Panc1 (cell line): Measurements from ENCODE around the gene LIPI. TPM values are rescaled to one million over a fixed set of nuclear protein-coding genes. Genes with fewer than 3 reads are reported as not detected.

ENCODE experiments used
- ATAC-seq: fragments of 200-7000 bp; cut with Tn5 transposase; 2 replicates; pipeline ENCODE4 v1.9.1; 2020; ENCODE audit warnings: mild to moderate bottlenecking, moderate library complexity
- BruUV-seq: library from RNA; stranded (reverse); fragments of 400-500 nt; replicated peaks from 2 replicates; lab custom pipeline; 2021; lab: Mats Ljungman, UMichigan
- CTCF ChIA-PET: fragments of 300-600 bp; sonication (Branson Sonifier 250); formaldehyde crosslinking; loops from one replicate; lab custom pipeline; 2022; ENCODE audit warnings: antibody characterized with exemption; lab: Charles Lee
- POLR2A ChIA-PET: fragments of 300-600 bp; sonication (Branson Sonifier 250); formaldehyde crosslinking; loops from one replicate; lab custom pipeline; 2022; ENCODE audit warnings: antibody characterized with exemption; lab: Charles Lee
- DNase-seq: peaks from one replicate; pipeline ENCODE4 v3.0.0-alpha.2; 2010; ENCODE audit warnings: low read depth, low spot score
- H3K27ac ChIP-seq: 2 replicates; pipeline ENCODE4 v1.5.1; 2011; ENCODE audit warnings: mild to moderate bottlenecking, low read length, inconsistent platforms
- H3K27me3 ChIP-seq: fragments of 200-500 bp; sonication (Bioruptor generic); 2 replicates; pipeline ENCODE4 v1.6.0; 2014; ENCODE audit warnings: low read length, inconsistent platforms; ENCODE audit not compliant: control insufficient read depth, insufficient read depth
- H3K36me3 ChIP-seq: fragments of 200-500 bp; sonication (Bioruptor generic); 2 replicates; pipeline ENCODE4 v1.5.1; 2014; ENCODE audit warnings: inconsistent platforms, mild to moderate bottlenecking, low read length, moderate library complexity; ENCODE audit not compliant: control insufficient read depth, insufficient read depth
- H3K4me1 ChIP-seq: 2 replicates; pipeline ENCODE4 v1.5.1; 2011; ENCODE audit warnings: inconsistent platforms, mild to moderate bottlenecking, low read length, moderate library complexity; ENCODE audit not compliant: control insufficient read depth, insufficient read depth
- H3K4me3 ChIP-seq, 2 experiments: 2 replicates each; pipeline ENCODE4 v1.5.1; 2011 to 2012; ENCODE audit warnings: low read depth in 2 of 2, low read length in 2 of 2, mild to moderate bottlenecking in 2 of 2, inconsistent platforms in 1 of 2, moderate library complexity in 1 of 2
- H3K9me3 ChIP-seq: fragments of 200-500 bp; sonication (Bioruptor generic); 2 replicates; pipeline ENCODE4 v1.5.1; 2014; ENCODE audit warnings: low read depth, mild to moderate bottlenecking, inconsistent platforms, low read length, moderate library complexity; ENCODE audit not compliant: control insufficient read depth, insufficient read depth
- CTCF ChIP-seq: fragments of 450-650 bp; IDR thresholded peaks from 2 replicates; pipeline ENCODE4 v1.5.1; 2017; ENCODE audit warnings: mild to moderate bottlenecking
- POLR2AphosphoS5 ChIP-seq: IDR thresholded peaks from 2 replicates; pipeline ENCODE4 v1.6.1; 2012; ENCODE audit warnings: mild to moderate bottlenecking, low read depth, low read length, moderate library complexity
- REST ChIP-seq, 2 experiments: IDR thresholded peaks; 2 replicates each; pipeline ENCODE4 v1.6.1; 2011 to 2012; ENCODE audit warnings: low read depth in 2 of 2, control low read depth in 1 of 2, low read length in 1 of 2, mild to moderate bottlenecking in 1 of 2, moderate library complexity in 1 of 2; ENCODE audit not compliant: insufficient read depth in 1 of 2
- SIN3A ChIP-seq: IDR thresholded peaks from 2 replicates; pipeline ENCODE4 v1.6.1; 2012; ENCODE audit warnings: low read depth, mild to moderate bottlenecking, low read length, moderate library complexity, borderline replicate concordance; ENCODE audit not compliant: insufficient read depth
- TCF7L2 ChIP-seq: IDR thresholded peaks from 2 replicates; pipeline ENCODE4 v1.6.1; 2011; ENCODE audit warnings: mild to moderate bottlenecking, low read depth, low read length, inconsistent platforms
- in situ Hi-C: cut with HindIII; loops from 2 replicates; pipeline ENCODE4 v1.10.0; 2016; ENCODE audit warnings: low sequenced_read_pairs, low pct_unique_long_range_greater_than_20kb
- intact Hi-C: fragments of 100-400 bp; cut with micrococcal nuclease; formaldehyde crosslinking; loops from one replicate; pipeline ENCODE4 v1.10.0; 2022; ENCODE audit not compliant: unreplicated experiment
- total RNA-seq: library from RNA; stranded (reverse); gene quantifications from one replicate; pipeline ENCODE4 v1.2.1, GENCODE V29; 2021; ENCODE audit not compliant: unreplicated experiment

The LIPI gene
- total RNA-seq, 1 experiment from 2014 or later, result not detected

- BruUV-seq, result no TSS peak
These were observed 94.7 kb downstream of the LIPI start for GRCh38 chr21:14116080-14116481.

GRCh38 chr21:14115646-14116045, 95.1 kb downstream of the LIPI start:
- Histone ChIP-seq H3K9me3 (no peaks in the 10 kb centered on the region), H3K4me1 (no peaks in the 10 kb centered on the region)

More at GRCh38 chr21:14116080-14116481, 94.7 kb downstream of the LIPI start:
- no peak for TF ChIP-seq REST (IDR thresholded peaks at IDR 0.05; ENCODE audit: insufficient read depth in 1 of 2, low read depth in 2 of 2, low read length in 1 of 2)
- TF ChIP-seq TCF7L2, result no peak
- TF ChIP-seq POLR2AphosphoS5, result no peak
- ChIA-PET POLR2A (no interaction called here), CTCF (no interaction called here)
- H3K4me3 ChIP-seq, result no peak overlapping the region
- H3K27ac ChIP-seq, result no peak overlapping the region
- H3K27me3 ChIP-seq, result no peaks in the 10 kb centered on the region
- no peaks in the 10 kb centered on the region for H3K4me1 ChIP-seq
- no peaks in the 10 kb centered on the region for H3K9me3 ChIP-seq
- no peaks in the 10 kb centered on the region for H3K36me3 ChIP-seq
- in situ Hi-C loops, result no loop called here
- DNase-seq (no peak), ATAC-seq (no peak)
- intact Hi-C loops, result no loop called here

More at GRCh38 chr21:14115646-14116045, 95.1 kb downstream of the LIPI start:
- TF ChIP-seq REST (IDR thresholded peaks at IDR 0.05; ENCODE audit: insufficient read depth in 1 of 2, low read depth in 2 of 2, low read length in 1 of 2), result no peak
- no peak for TF ChIP-seq CTCF
- no peak for TF ChIP-seq SIN3A
- ATAC-seq (no peak), DNase-seq (no peak)
- in situ Hi-C loops, result no loop called here
- Histone ChIP-seq H3K27me3 (no peaks in the 10 kb centered on the region), H3K4me3 (no peak overlapping the region), H3K27ac (no peak overlapping the region), H3K36me3 (no peaks in the 10 kb centered on the region)
- intact Hi-C loops, result no loop called here
- POLR2A ChIA-PET, result no interaction called here
- CTCF ChIA-PET, result no interaction called here
- no TSS peak for BruUV-seq
